ENCODE measurements around the gene KIAA0753. TPM values are rescaled to one million over a fixed set of nuclear protein-coding genes. Genes with fewer than 3 reads are reported as not detected.

Gene KIAA0753
- total and polyA plus RNA-seq, 2 of the 4 experiments (the other 2 are of a cell fraction): 10.2 to 17.6 TPM

GRCh38 chr17:6541886-6542285 lies 98.6 kb downstream of the KIAA0753 start:
- Histone ChIP-seq H2AK9ac (replicated peaks; ENCODE audit: low read depth, low read length, poor library complexity) (no peak overlapping the region), H3K4ac (ENCODE audit: low read depth, low read length) (no peak overlapping the region), H2BK5ac (ENCODE audit: low read depth, low read length, poor library complexity, severe bottlenecking) (no peak overlapping the region), H3K23ac (ENCODE audit: low read depth, low read length) (no peak overlapping the region), H3K9me1 (ENCODE audit: insufficient read depth, low read length) (0 out of 2 replicates have a peak, but pooled peaks cover 3% of the 10 kb centered on the region), H3K9ac (ENCODE audit: low read depth, low read length) (no peak overlapping the region), H2BK15ac (ENCODE audit: low read depth, low read length) (no peak overlapping the region), H3K4me1 (ENCODE audit: control insufficient read depth, insufficient read depth, low read length) (no peaks in the 10 kb centered on the region), H3K18ac (ENCODE audit: low read depth, low read length) (no peak overlapping the region), H3K9me3 (ENCODE audit: control insufficient read depth, insufficient read depth, low read length) (peaks cover 3% of the 10 kb centered on the region), H3K27ac (ENCODE audit: insufficient read depth, low read length) (no peak overlapping the region), H3K4me2 (ENCODE audit: low read depth, low read length) (no peak overlapping the region), H3K27me3 (ENCODE audit: control insufficient read depth, insufficient read depth, low read length) (peaks cover 14% of the 10 kb centered on the region), H4K8ac (ENCODE audit: low read depth in 2 of 2, low read length in 2 of 2) (no peak overlapping the region), H3K56ac (ENCODE audit: extremely low read depth, insufficient read depth, low read length) (no peak overlapping the region), H2AFZ (replicated peaks; ENCODE audit: low read length, poor library complexity) (no peak overlapping the region), H2BK20ac (ENCODE audit: low read depth, low read length) (no peak overlapping the region), H3K36me3 (ENCODE audit: control insufficient read depth, insufficient read depth, low read length) (no peaks in the 10 kb centered on the region), H2BK120ac (ENCODE audit: low read depth, low read length) (no peak overlapping the region), H3K4me3 (ENCODE audit: insufficient read depth, low read depth, low read length) (no peak overlapping the region), H4K20me1 (ENCODE audit: insufficient read depth, low read length) (no peaks in the 10 kb centered on the region), H3K79me1 (ENCODE audit: low read depth in 1 of 2, low read length in 2 of 2) (no peaks in the 10 kb centered on the region), H2AK5ac (ENCODE audit: low read depth, low read length) (no peak overlapping the region), H4K91ac (ENCODE audit: insufficient read depth, low read depth, low read length) (no peak overlapping the region), H3K14ac (replicated peaks; ENCODE audit: low read depth, low read length) (no peak overlapping the region), H4K5ac (ENCODE audit: low read depth, low read length) (no peak overlapping the region)
- ChIA-PET CTCF (no interaction called here), POLR2A (ENCODE audit: unreplicated experiment) (no interaction called here)
- ATAC-seq (ENCODE audit: low read depth) (no peak), DNase-seq (no peak)
- BruUV-seq (replicated peaks): no TSS peak
- WGBS, 2 experiments (ENCODE audit: extremely low coverage in 2 of 2, insufficient read length in 1 of 2): 40% methylated on average over 1 of the region's 4 CpGs; no CpG with 5 or more reads in 1 of the 2 experiments
- TF ChIP-seq ELK1 (IDR thresholded peaks at IDR 0.05; ENCODE audit: borderline replicate concordance, low read depth, low read length): no peak
- TF ChIP-seq FOS (IDR thresholded peaks at IDR 0.05; ENCODE audit: low read depth, low read length): no peak
- in situ Hi-C loops (cut with MboI; ENCODE audit: low sequenced_read_pairs): no loop called here
- dilution Hi-C loops (cut with HindIII; ENCODE audit: low sequenced_read_pairs, unreplicated experiment): no loop called here
- intact Hi-C loops (cut with micrococcal nuclease): no loop called here
